H54 (cell line): ENCODE measurements around the gene PIP5KL1.

Experiments used
- DNase-seq: peaks from one replicate; pipeline ENCODE4 v3.0.0; 2011; ENCODE audit warnings: low spot score, mixed read lengths; ENCODE audit not compliant: insufficient read length
- FAIRE-seq: peaks from 3 replicates; lab custom pipeline; 2011; peaks lifted over from hg19 to GRCh38; lab: Jason Lieb, UNC
- POLR2A ChIP-seq: IDR thresholded peaks from 2 replicates; pipeline ENCODE4 v1.6.1; 2011; ENCODE audit warnings: low read depth, mild to moderate bottlenecking, low read length

The PIP5KL1 gene

GRCh38 chr9:127962278-127962677, 31.7 kb upstream of the PIP5KL1 start:
- DNase-seq (no peak), FAIRE-seq (no peak)
- TF ChIP-seq POLR2A, result no peak

- no peak for FAIRE-seq
- DNase-seq, result no peak
- no peak for TF ChIP-seq POLR2A
These were observed 31.1 kb upstream of the PIP5KL1 start for GRCh38 chr9:127961613-127962155.

DNA sequence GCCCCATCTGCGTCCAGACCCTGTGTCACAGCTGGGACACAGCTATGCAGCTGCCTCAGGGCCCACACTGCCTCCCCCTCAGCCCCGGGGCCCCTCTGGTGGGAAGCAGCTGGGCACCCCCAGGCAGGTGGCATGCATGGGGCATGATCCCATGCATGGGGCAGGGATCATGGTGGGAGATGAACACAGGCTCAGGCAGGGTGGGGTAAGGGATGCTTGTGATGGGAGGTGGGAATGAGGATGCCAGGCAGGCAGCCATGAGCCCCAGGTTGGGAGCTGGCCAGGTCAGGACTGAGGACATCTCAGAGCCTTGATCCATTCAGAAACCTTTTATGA, 30.5 kb upstream of the PIP5KL1 start:
- no peak for TF ChIP-seq POLR2A
- no peak for DNase-seq
- FAIRE-seq, result no peak

DNA sequence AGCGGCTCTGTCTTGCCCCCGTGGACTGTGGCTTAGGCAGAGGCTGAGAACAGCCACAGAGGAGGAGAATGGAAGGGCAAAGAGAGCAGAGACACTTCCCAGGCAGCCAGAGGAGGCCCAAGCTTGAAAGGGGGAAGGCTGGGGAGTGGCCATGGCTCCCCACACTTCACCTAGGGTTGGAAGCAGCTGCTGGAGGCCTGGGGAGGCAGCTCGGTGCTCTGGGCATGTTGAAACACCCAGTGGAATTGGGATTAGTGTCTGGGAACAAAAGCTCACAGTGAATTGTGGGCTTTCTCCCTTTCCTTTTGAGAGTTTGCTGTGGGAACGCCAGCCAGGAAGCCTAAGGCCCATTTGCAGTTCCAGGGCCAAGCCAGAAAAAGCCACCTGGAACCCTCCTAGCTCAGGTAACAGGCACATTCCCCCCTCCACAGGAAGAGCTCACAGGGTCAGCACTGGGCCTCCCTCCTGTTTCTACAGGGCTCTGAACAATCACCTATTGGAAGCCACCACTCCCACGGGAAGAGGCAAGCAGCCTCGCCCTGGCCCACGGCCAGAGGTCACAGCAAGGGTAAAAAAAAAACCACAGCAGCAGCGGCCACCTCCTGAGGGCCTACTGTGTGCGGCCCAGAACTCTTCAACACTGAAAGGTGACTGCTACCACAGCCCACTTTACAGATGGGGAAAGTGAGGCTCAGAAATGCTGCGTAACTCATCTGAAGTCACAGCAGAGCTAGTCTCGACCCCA, 30.0 kb upstream of the PIP5KL1 start:
- FAIRE-seq, result no peak
- no peak for TF ChIP-seq POLR2A

DNA sequence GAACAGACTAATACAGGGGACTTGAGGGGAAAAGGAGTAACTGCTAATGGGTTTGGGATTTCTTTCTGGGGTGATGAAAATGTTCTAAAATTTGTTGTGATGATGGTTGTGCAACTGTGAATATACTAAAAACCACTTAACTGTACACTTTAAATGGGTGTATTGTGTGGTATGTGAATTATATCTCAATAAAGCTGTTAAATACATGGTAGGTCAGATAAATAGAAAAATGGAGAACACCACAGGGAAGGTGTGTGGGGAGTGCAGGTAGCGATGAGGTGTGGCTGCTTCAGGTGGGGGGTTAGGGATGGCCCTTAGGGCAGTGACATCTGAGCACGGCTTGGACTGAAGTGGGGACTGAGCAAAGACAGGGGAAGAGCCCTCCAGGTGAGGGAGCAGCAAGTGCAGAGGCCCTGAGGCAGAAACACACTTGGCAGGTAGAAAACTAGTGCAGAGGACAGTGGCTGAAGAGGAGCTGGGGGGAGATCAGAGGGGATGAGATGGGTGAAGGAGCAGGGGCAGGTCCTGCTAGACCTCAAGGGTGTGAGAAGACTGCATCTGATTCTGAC, 29.3 kb upstream of the PIP5KL1 start:
- DNase-seq (no peak), FAIRE-seq (no peak)
- TF ChIP-seq POLR2A, result no peak

More for the DNA sequence above, 30.0 kb upstream of the PIP5KL1 start:
- DNase-seq, result no peak

DNA sequence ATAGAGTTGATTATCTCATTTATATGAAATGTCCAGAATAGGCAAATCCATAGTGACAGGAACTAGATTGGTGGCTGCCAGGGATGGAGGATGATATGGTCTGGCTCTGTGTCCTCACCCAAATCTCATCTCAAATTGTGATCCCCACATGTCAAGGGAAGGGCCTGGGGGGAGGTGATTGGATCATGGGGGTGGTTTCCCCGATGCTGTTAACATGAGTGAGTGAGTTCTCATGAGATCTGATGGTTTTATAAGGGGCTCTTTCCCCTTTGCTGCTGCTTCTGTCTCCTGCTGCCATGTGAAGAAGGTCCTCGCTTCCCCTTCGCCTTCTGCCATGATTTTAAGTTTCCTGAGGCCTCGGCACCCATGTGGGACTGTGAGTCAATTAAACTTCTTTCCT, 28.8 kb upstream of the PIP5KL1 start:
- DNase-seq (no peak), FAIRE-seq (no peak)
- no peak for TF ChIP-seq POLR2A

DNA sequence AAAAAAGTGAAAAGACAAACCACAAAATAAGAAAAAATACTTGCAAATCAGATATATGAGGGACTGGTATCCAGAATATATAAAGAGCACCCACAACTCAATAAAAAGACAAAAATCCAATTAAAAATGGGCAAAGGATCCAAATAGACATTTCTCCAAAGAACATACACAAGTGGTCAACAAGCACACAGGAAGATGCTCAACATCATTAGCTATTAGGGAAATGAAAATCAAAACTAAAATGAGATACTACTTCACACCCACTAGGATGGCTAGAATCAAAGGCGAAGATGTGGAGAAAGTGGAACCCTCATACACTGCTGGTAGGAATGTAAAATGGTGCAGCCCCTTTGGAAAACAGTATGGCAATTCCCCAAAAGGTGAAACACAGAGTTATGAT, 28.2 kb upstream of the PIP5KL1 start:
- no peak for TF ChIP-seq POLR2A
- DNase-seq (no peak), FAIRE-seq (no peak)

DNA sequence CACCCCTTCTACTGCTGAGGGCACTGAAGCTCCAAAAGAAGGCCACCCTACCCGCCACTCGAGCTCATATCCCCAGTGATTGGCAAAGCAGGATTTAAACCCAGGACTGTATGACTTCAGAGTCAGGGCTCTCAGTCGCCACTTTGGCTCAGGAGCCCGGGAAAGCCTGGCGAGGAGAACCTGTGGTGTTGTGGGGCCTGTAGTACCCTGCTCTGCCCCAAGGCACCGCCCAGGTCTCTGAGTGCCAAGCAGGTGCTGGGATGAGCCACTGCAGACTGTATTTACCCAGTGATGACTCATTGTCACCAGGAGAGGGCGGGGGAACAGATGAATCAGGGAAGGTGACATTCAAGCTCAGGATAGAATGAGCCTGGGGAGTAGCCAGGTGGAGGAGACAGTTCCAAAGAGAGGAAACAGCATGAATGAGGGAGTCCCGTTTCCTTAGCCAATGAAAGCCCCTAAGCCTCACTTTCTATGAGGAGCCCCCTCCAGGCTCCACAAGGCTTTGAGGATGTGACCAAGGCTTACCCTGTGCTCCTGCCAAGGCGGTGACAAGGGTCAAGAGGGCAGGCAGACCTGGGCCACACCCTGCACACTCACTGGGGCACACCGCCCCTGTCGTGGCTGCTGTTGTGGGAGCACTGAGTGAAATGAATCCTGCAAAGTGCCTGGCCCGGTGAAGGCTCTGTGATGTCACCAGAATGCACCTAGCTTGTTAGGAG, 24.9 kb upstream of the PIP5KL1 start:
- peak; percentile 96 for DNase-seq
- TF ChIP-seq POLR2A, result no peak
- FAIRE-seq, result peak; percentile 92

DNA sequence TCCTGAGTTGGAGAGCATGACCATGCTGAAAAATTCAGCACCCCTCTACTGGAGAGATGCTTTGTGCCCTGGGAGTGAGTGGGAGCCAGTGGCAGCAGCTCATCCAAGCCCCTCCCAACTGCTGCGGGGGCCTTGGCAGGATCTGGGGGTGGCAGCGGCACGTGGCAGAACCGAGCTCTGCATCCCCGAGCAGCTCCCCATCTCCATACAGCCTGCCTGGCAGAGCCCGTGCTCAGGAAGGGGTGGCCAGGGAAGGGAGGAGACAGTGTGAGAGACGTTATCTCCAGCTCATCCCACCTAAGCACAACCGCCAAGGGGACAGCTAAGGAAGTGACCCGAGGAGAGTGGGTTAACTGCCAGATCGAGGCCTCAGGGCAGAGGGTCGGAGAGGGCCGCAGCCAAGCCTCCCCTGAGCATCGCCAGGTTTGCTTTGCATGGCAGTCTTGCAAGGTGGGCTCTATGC, 24.3 kb upstream of the PIP5KL1 start:
- no peak for TF ChIP-seq POLR2A
- DNase-seq, result no peak
- no peak for FAIRE-seq

GRCh38 chr9:127953768-127954505, 23.4 kb upstream of the PIP5KL1 start:
- DNase-seq (no peak), FAIRE-seq (no peak)
- no peak for TF ChIP-seq POLR2A

DNA sequence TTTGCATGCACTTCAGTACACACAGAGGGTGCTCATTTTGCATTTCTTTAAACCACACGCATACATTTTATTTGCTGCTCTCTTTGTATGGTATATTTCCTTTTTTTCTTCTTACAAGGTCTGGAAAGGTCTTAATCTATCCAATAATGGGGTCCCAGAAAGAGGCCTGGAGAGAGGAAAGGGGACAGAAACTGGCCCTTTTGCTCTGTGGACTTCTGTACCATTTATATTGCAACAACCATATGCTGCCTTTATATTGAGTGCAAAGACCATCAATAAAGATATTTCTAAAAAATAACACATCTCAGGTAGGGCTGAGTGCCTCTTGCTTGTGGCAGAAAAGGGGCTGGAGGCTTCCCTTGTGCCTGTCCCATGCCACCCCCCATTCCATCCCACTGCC, 22.6 kb upstream of the PIP5KL1 start:
- DNase-seq (no peak), FAIRE-seq (no peak)
- TF ChIP-seq POLR2A, result no peak

- no peak for DNase-seq
- FAIRE-seq, result no peak
- no peak for TF ChIP-seq POLR2A
These were observed 20.1 kb upstream of the PIP5KL1 start for GRCh38 chr9:127950513-127951289.

DNA sequence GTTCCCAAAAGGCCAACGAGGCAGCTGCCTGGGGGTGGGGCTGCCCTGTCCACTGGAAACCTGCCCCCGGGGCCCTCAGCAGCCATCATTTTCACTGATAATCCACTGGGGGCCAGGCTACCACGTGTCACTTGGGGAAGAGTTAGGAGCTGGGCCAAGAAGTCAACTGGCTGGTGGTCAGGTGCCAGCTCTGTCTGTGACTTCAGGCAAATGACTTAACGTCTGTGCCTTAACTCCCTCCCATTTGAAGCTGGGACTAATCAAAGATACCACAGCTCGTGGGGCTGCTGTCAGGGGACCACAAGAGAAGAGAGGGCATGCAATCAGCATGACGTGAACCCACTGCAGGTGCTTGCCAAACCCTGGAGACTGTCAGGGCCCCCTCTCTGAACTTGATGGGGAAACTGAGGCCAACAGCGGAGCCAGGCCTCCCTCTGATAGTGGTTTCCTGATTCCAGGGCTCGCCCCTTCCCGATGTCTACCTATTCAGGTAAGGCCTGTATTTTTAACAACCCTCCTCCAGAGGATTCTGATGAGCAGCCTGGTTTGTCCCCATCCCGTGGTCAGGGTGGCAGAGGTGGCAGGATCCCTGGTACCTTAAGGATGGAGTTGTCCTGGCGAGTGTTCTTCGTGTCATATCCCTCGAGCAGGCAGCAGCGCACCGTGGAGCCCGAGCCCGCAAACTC, 19.4 kb upstream of the PIP5KL1 start:
- TF ChIP-seq POLR2A, result no peak
- FAIRE-seq (no peak), DNase-seq (no peak)
